DOHH2 (cell line): Measurements from ENCODE around the gene EIF4A3.

ENCODE experiments used
- CTCF ChIP-seq: fragments of 200-600 bp; sonication (generic); IDR thresholded peaks from one replicate; pipeline ENCODE4 v1.5.1; 2014; ENCODE audit warnings: antibody characterized with exemption, mild to moderate bottlenecking, low read depth, low read length; ENCODE audit not compliant: poor library complexity, severe bottlenecking
- EZH2phosphoT487 ChIP-seq: fragments of 200-600 bp; sonication (generic); IDR thresholded peaks from 2 replicates; pipeline ENCODE4 v1.6.1; 2017; ENCODE audit warnings: borderline replicate concordance, mild to moderate bottlenecking, antibody characterized with exemption, low read length, moderate library complexity, mixed read lengths

- TF ChIP-seq CTCF (no peak), EZH2phosphoT487 (no peak)
These were observed 60.8 kb downstream of the EIF4A3 start for GRCh38 chr17:80086081-80086480.
